Smooth muscle cell (in vitro differentiated cells): ENCODE results near the gene HES6. TPM values are rescaled to one million over a fixed set of nuclear protein-coding genes. Genes with fewer than 3 reads are reported as not detected.

ENCODE experiments used
- DNase-seq: peaks from one replicate; lab custom pipeline; 2025; ENCODE audit not compliant: unreplicated experiment; lab: John Stamatoyannopoulos, UW
- H2AFZ ChIP-seq: fragments of 200-600 bp; sonication (generic); 2 replicates; pipeline ENCODE4 v1.6.0; 2016; ENCODE audit warnings: antibody characterized with exemption, low read depth, mild to moderate bottlenecking
- H3F3A ChIP-seq: fragments of 200-600 bp; sonication (generic); 2 replicates; pipeline ENCODE4 v1.6.0; 2017; ENCODE audit warnings: antibody characterized with exemption, low read depth
- H3K27ac ChIP-seq: fragments of 200-600 bp; sonication (generic); 2 replicates; pipeline ENCODE4 v1.5.1; 2016; ENCODE audit warnings: low read depth, mild to moderate bottlenecking
- H3K27me3 ChIP-seq: fragments of 200-600 bp; sonication (generic); 2 replicates; pipeline ENCODE4 v1.6.1; 2016; ENCODE audit warnings: low read depth, mild to moderate bottlenecking
- H3K36me3 ChIP-seq: fragments of 200-600 bp; sonication (generic); 2 replicates; pipeline ENCODE4 v1.5.1; 2016; ENCODE audit warnings: low read depth
- H3K4me1 ChIP-seq: fragments of 200-600 bp; sonication (generic); 2 replicates; pipeline ENCODE4 v1.5.1; 2016; ENCODE audit warnings: low read depth
- H3K4me2 ChIP-seq: fragments of 200-600 bp; sonication (generic); 2 replicates; pipeline ENCODE4 v1.6.0; 2016; ENCODE audit warnings: mild to moderate bottlenecking
- H3K4me3 ChIP-seq: fragments of 200-600 bp; sonication (generic); 2 replicates; pipeline ENCODE4 v1.5.1; 2016; ENCODE audit warnings: mild to moderate bottlenecking
- H3K79me2 ChIP-seq: fragments of 200-600 bp; sonication (generic); 2 replicates; pipeline ENCODE4 v1.6.0; 2016; ENCODE audit warnings: low read depth, mild to moderate bottlenecking
- H3K9ac ChIP-seq: fragments of 200-600 bp; sonication (generic); 2 replicates; pipeline ENCODE4 v1.6.0; 2016; ENCODE audit warnings: low read depth
- H3K9me3 ChIP-seq: fragments of 200-600 bp; sonication (generic); replicated peaks from 2 replicates; pipeline ENCODE4 v1.5.1; 2016; ENCODE audit warnings: low read depth
- H4K20me1 ChIP-seq: fragments of 200-600 bp; sonication (generic); 2 replicates; pipeline ENCODE4 v1.6.0; 2016; ENCODE audit warnings: low read depth
- WGBS: methylation state at CpG from one replicate; pipeline ENCODE4 v1.1.7; 2016; ENCODE audit warnings: low lambda C conversion rate; 5-methylcytosine and 5-hydroxymethylcytosine counted together
- polyA plus RNA-seq: library from polyadenylated mRNA; unstranded; fragments of >200 nt; fragmentation: Nextera tagmentation; extraction: Ambion mirVana; gene quantifications from 2 replicates; pipeline ENCODE4 v1.2.1, GENCODE V29; 2016
- total RNA-seq: library from RNA; depleted of rRNA; stranded (reverse); fragments of >200 nt; gene quantifications from 2 replicates; pipeline ENCODE4 v1.2.3, GENCODE V29; 2014
- TF ChIP-seq, protein P1 (sequence below): fragments of 200-600 bp; sonication (generic); IDR thresholded peaks from 2 replicates; pipeline ENCODE4 v1.5.1; 2017; ENCODE audit warnings: borderline replicate concordance, mild to moderate bottlenecking, antibody characterized with exemption; ENCODE audit not compliant: insufficient read depth, poor library complexity, severe bottlenecking

The HES6 gene
- total and polyA plus RNA-seq, 2 experiments from 2014 or later, result 0.81 to 2.7 TPM

DNA sequence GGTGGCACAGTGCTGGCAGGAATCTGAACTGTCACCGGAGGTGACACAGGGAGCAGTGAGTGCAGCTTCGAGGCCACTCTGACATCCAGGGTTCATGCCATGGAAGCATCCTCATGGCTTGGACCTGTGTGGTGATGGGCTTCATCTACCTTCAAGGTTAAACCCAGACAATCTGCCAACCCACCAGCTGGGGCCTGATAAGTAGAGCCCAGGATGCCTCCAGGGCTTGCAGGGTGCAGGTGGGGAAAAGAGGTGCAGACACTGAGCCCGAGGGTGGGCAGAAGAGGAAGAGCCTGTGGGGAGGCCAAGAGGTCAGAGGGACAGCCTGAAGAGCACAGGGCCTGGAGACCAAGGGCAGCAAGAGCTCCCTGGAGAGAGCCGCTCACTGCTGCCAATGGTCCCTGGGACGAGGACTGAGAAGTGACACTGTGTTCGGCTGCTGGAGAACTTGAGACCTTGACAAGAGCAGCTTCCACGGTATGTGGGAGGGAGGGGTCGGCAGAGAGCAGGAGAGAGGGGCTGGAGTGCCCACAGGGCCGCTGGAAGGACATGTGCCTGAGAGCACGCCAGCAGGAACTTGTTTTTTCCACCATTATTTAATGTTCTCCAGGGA lies 8.1 kb upstream of the HES6 start:
- Histone ChIP-seq H3K4me2 (no peak overlapping the region), H2AFZ (no peak overlapping the region), H3K4me3 (no peak overlapping the region), H3F3A (no peaks in the 10 kb centered on the region), H3K9me3 (no peaks in the 10 kb centered on the region), H3K27me3 (no peaks in the 10 kb centered on the region), H4K20me1 (no peaks in the 10 kb centered on the region), H3K36me3 (no peaks in the 10 kb centered on the region), H3K27ac (no peak overlapping the region), H3K79me2 (no peaks in the 10 kb centered on the region), H3K9ac (no peak overlapping the region), H3K4me1 (no peaks in the 10 kb centered on the region)
- TF ChIP-seq, protein P1, sequence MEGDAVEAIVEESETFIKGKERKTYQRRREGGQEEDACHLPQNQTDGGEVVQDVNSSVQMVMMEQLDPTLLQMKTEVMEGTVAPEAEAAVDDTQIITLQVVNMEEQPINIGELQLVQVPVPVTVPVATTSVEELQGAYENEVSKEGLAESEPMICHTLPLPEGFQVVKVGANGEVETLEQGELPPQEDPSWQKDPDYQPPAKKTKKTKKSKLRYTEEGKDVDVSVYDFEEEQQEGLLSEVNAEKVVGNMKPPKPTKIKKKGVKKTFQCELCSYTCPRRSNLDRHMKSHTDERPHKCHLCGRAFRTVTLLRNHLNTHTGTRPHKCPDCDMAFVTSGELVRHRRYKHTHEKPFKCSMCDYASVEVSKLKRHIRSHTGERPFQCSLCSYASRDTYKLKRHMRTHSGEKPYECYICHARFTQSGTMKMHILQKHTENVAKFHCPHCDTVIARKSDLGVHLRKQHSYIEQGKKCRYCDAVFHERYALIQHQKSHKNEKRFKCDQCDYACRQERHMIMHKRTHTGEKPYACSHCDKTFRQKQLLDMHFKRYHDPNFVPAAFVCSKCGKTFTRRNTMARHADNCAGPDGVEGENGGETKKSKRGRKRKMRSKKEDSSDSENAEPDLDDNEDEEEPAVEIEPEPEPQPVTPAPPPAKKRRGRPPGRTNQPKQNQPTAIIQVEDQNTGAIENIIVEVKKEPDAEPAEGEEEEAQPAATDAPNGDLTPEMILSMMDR, result no peak
- DNase-seq, result no peak
- 96% methylated on average over 10 of the region's 10 CpGs for WGBS

DNA sequence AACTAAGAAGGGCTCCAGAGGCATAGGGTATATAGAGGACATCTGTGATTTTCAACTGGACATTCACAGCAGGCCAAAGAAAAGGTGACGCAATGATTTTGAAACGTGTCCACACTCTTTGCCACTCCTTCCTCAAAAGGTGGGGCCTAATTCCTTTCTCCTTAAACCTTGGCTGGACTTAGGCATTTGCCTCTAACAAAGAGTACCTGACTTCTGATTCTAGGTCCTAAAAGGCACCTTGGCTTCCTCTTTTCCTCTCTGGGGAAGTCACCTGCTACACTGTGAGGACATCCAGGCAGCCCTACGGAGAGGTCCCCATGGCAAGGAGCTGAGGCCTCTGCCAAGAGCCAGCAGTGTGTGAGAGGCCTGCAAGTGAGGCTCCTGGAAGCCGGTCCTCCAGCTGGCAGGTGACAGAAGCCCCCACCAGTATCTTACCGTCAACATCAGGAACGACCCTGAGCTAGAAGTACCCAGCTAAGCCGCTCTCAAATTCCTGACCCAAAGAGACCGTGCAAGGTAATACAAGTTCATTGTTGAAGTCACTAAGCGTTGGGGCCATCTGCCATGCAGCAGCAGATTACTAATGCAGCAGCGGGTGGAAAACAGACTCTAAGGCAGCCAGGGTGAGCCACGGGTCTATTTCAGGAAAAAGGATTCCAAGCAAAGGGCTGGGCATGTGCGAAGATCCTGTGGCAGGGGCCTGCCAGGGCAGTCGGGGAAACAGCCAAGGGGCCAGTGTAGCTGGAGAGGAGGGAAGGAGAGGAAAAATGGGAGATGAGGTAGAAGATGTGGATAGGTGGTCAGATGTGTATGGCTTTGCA lies 7.4 kb upstream of the HES6 start:
- Histone ChIP-seq H3K79me2 (no peaks in the 10 kb centered on the region), H3K4me1 (no peaks in the 10 kb centered on the region), H3K9ac (no peak overlapping the region), H4K20me1 (no peaks in the 10 kb centered on the region), H2AFZ (no peak overlapping the region), H3F3A (no peaks in the 10 kb centered on the region), H3K36me3 (no peaks in the 10 kb centered on the region), H3K9me3 (no peaks in the 10 kb centered on the region), H3K4me2 (no peak overlapping the region), H3K27ac (no peak overlapping the region), H3K27me3 (no peaks in the 10 kb centered on the region), H3K4me3 (no peak overlapping the region)
- TF ChIP-seq, protein P1, result no peak
- 94% methylated on average over 13 of the region's 13 CpGs for WGBS
- no peak for DNase-seq

DNA sequence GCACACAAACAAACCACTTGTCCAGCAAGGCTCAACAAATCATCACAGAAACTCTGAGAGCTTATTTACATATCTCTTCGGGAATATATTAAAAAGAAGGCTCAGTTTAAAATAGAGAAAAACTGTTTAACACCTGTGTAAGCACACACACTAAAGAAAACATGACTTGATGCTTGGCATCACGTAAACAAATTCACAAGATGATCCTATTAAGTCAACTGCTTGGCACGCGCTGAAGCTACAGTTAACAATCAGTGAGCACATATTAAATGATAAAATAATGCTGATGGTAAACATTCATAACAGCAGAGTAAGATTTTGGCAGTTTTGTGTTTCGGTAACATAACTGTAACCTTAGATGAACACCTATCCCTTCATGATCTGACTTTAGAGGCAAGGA lies 4.3 kb upstream of the HES6 start:
- no peak overlapping the region for H2AFZ ChIP-seq

More for the DNA sequence above, 4.3 kb upstream of the HES6 start:
- Histone ChIP-seq H3K9ac (no peak overlapping the region), H3K79me2 (no peaks in the 10 kb centered on the region), H3K27me3 (peaks cover 16% of the 10 kb centered on the region), H3K4me2 (no peak overlapping the region), H3K9me3 (no peaks in the 10 kb centered on the region), H3K4me3 (no peak overlapping the region), H4K20me1 (no peaks in the 10 kb centered on the region), H3K36me3 (no peaks in the 10 kb centered on the region), H3K27ac (no peak overlapping the region), H3K4me1 (no peaks in the 10 kb centered on the region), H3F3A (peaks cover 4% of the 10 kb centered on the region)
- TF ChIP-seq, protein P1, result no peak
- 94% methylated on average over 5 of the region's 5 CpGs for WGBS
- no peak for DNase-seq
